ENCODE measurements around the gene CHN2.
"Not testable (repeated sequence)": the region's sequence is repeated elsewhere in the genome, so short reads cannot be mapped to it uniquely, and the experiment has no call there.

The CHN2 gene

DNA sequence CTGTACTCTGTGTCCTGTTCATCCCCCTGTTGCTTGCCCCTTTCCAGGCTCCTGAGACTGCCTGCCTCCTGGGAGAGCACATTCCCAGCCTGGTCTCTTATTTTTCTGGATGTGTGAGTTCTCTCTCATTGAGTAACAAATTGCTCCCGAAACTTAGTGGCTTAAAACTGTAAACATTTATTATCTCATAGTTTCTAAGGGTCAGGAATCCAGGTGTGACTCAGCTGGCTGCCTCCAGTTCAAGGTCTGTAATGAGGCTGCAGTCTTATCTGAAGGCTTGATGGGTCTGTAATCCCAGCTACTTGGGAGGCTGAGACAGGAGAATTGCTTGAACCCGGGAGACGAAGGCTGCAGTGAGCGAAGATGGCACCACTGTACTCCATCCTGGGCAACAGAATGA lies 315.5 kb downstream of the CHN2 start:
- no peak for DNase-seq

DNA sequence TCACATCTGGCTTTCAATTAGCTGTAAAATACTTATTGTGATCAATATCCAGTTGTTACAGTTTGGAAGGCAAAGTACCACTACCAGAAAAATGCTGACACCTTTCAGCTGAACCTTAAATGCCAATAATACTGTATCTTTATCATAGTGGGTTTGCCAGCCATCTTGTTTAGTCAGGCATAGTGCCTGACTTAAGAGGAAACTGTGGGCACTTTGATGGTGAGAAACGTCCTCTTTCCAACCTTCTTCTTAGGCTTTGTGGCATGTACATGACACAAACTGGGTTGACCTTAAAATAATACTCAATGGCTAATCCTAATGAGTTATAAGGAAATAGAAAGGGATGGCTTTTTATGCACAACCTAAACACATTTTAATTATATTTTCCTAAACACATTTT lies 316.8 kb downstream of the CHN2 start:
- no peak for DNase-seq

DNA sequence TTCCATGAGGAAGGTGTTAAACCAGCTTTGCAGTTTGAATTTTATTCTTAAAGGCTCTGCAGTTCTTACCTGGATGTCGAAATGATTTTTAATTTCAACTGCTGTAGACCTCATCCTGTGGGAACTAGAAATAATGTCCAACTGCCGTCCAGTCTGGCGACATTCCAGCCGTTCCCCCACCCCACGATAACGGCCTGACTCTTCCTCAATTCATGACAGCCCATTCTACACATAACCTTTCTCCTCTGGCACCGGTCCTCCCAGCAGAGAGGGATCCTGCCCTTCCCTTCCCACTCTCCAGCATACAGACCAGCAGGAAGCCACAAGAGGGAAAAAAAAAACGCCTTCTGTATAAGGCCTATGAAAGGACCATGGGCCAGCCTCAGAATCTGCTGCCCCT lies 317.3 kb downstream of the CHN2 start:
- no peak for DNase-seq

DNA sequence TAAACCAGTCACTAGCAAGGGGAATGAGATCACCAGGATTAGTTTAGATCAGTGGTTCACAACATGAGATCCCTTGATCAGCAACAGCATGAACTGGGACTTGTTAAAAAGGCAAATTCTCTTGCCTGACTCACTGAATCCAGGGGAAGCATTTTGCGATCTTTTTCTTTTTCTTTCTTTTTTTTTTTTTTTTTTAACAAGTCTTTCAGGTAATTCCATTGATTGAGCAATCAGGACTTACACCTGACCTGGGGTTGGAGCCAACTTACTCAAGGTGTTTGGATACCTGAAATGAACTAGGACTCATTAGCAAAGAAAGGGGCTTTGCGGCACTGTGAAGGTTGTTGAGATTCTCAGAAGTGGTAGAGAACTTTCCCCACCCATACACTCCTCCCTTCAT lies 321.9 kb downstream of the CHN2 start:
- DNase-seq, result no peak

DNA sequence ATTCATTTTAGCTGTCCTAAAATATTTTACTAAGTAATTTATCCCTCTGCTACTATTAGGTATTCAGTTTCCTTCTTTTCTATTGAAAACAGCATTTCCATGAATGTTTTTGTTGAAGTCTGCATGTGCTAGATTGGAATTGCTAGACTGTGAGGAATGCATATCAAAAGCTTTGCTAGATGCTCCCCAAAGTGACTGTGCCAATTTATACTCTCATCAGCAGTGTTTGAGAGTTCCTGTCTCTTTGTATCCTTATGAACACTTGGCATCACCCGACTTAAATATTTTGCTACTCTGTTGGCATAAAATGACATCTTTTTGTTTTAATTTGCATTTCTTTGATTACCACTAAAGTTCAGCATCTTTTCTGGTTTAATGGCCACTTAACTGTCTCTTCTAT lies 324.0 kb downstream of the CHN2 start:
- no peak for DNase-seq

DNA sequence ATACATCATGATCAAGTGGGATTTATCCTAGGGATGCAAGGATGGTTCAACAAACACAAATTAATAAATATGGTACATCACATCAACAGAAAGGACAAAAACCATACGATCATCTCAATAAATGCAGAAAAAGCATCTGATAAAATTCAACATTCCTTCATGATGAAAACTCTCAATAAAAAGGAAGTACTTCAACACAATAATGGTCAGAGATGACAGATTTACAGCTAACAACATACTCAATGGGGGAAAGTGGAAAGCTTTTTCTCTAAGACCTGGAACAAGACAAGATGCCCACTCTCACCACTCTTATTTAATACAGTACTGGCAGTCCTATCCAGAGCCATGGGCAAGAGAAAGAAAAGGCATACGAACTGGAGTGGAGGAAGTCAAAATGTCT lies 329.2 kb downstream of the CHN2 start:
- DNase-seq, result no peak

DNA sequence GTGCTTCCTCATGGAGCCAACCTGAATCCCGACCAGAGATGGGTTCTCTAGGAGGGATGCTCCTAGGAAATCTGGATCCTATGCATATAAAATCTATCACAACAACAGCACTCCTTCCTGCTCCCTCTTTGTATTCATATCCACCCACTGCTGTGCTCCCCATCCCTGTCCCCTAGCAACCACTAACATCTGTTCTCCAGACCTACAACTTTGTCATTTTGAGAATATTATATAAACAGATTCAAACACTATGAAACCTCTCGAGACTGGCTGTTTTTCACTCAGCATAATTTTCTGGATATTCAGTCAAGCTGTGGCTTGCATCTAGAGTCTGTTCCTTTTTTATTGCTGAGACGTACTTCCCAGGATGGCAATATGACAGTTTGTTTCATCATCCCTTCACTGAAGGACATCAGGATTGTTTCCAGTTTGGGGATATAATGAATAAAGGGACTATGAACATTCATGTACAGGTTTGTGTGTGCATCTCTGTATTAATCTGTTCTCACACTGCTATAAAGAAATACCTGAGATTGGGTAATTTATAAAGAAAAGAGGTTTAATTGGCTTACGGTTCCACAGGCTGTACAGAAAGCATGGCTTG lies 333.0 kb downstream of the CHN2 start:
- no peak for DNase-seq

DNA sequence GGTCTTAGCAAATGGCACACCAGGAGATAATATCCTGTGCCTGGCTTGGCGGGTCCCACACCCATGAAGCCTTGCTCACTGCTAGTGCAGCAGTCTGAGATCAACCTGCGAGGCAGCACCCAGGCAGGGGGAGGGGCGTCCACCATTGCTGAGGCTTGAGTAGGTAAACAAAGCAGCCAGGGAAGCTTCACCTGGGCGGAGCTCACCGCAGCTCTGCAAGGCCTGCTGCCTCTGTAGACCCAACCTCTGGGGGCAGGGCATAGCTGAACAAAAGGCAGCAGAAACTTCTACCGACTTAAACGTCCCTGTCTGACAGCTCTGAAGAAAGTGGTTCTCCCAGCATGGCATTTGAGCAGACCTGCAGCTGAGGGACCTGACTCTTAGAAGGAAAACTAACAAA lies 334.0 kb downstream of the CHN2 start:
- DNase-seq, result not testable (repeated sequence)
